ENCODE data around the gene ENDOV.

DNA sequence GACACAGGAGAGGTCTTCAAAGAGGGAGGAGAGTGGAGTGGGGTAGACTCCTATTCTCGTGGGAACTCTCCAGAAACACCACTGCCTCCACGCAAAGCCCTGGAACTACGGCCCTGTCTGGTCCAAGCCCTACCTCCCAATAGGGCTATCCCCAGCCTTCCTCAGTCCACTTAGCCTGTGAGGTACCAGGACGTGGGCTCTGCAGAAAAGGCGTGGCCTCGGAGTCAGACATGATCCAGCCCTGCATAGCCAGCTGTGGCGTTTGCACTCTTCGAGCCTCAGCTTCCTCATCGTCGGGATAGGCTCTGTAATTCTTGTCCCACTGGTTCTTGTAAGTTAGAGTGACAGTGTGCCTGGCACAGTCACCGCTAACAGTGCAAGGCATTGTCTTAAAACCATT lies 13.8 kb downstream of the ENDOV start:
- TF ChIP-seq NFRKB (IDR thresholded peaks at IDR 0.05) (no peak), SMAD3 (CRISPR knock-in tag; IDR thresholded peaks at IDR 0.05) (no peak), MTA1 (CRISPR knock-in tag; IDR thresholded peaks at IDR 0.05; ENCODE audit: borderline replicate concordance) (no peak), POLR2A (IDR thresholded peaks at IDR 0.05; ENCODE audit: insufficient read depth in 1 of 2, low read depth in 2 of 2, low read length in 2 of 2) (no peak), ZBTB1 (CRISPR knock-in tag; IDR thresholded peaks at IDR 0.05; ENCODE audit: borderline replicate concordance) (no peak), SMARCE1 (IDR thresholded peaks at IDR 0.05; ENCODE audit: borderline replicate concordance) (no peak), SMAD1 (CRISPR knock-in tag; IDR thresholded peaks at IDR 0.05; ENCODE audit: borderline replicate concordance, low read depth) (no peak), FOXP1 (IDR thresholded peaks at IDR 0.05) (no peak), FOXP1 (CRISPR knock-in tag; IDR thresholded peaks at IDR 0.05) (no peak), ZNF12 (CRISPR knock-in tag; IDR thresholded peaks at IDR 0.05) (no peak)
- TF ChIP-seq, protein P1, sequence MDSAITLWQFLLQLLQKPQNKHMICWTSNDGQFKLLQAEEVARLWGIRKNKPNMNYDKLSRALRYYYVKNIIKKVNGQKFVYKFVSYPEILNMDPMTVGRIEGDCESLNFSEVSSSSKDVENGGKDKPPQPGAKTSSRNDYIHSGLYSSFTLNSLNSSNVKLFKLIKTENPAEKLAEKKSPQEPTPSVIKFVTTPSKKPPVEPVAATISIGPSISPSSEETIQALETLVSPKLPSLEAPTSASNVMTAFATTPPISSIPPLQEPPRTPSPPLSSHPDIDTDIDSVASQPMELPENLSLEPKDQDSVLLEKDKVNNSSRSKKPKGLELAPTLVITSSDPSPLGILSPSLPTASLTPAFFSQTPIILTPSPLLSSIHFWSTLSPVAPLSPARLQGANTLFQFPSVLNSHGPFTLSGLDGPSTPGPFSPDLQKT (CRISPR knock-in tag; IDR thresholded peaks at IDR 0.05; ENCODE audit: borderline replicate concordance), result no peak
- TF ChIP-seq, protein P2, sequence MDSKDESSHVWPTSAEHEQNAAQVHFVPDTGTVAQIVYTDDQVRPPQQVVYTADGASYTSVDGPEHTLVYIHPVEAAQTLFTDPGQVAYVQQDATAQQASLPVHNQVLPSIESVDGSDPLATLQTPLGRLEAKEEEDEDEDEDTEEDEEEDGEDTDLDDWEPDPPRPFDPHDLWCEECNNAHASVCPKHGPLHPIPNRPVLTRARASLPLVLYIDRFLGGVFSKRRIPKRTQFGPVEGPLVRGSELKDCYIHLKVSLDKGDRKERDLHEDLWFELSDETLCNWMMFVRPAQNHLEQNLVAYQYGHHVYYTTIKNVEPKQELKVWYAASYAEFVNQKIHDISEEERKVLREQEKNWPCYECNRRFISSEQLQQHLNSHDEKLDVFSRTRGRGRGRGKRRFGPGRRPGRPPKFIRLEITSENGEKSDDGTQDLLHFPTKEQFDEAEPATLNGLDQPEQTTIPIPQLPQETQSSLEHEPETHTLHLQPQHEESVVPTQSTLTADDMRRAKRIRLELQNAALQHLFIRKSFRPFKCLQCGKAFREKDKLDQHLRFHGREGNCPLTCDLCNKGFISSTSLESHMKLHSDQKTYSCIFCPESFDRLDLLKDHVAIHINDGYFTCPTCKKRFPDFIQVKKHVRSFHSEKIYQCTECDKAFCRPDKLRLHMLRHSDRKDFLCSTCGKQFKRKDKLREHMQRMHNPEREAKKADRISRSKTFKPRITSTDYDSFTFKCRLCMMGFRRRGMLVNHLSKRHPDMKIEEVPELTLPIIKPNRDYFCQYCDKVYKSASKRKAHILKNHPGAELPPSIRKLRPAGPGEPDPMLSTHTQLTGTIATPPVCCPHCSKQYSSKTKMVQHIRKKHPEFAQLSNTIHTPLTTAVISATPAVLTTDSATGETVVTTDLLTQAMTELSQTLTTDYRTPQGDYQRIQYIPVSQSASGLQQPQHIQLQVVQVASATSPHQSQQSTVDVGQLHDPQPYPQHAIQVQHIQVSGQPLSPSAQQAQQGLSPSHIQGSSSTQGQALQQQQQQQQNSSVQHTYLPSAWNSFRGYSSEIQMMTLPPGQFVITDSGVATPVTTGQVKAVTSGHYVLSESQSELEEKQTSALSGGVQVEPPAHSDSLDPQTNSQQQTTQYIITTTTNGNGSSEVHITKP (CRISPR knock-in tag; IDR thresholded peaks at IDR 0.05; ENCODE audit: low read depth), result no peak
- TF ChIP-seq, protein P3, sequence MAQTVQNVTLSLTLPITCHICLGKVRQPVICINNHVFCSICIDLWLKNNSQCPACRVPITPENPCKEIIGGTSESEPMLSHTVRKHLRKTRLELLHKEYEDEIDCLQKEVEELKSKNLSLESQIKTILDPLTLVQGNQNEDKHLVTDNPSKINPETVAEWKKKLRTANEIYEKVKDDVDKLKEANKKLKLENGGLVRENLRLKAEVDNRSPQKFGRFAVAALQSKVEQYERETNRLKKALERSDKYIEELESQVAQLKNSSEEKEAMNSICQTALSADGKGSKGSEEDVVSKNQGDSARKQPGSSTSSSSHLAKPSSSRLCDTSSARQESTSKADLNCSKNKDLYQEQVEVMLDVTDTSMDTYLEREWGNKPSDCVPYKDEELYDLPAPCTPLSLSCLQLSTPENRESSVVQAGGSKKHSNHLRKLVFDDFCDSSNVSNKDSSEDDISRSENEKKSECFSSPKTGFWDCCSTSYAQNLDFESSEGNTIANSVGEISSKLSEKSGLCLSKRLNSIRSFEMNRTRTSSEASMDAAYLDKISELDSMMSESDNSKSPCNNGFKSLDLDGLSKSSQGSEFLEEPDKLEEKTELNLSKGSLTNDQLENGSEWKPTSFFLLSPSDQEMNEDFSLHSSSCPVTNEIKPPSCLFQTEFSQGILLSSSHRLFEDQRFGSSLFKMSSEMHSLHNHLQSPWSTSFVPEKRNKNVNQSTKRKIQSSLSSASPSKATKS (CRISPR knock-in tag; IDR thresholded peaks at IDR 0.05), result no peak
